ENCODE measurements around the gene MAML3.

Gene MAML3

DNA sequence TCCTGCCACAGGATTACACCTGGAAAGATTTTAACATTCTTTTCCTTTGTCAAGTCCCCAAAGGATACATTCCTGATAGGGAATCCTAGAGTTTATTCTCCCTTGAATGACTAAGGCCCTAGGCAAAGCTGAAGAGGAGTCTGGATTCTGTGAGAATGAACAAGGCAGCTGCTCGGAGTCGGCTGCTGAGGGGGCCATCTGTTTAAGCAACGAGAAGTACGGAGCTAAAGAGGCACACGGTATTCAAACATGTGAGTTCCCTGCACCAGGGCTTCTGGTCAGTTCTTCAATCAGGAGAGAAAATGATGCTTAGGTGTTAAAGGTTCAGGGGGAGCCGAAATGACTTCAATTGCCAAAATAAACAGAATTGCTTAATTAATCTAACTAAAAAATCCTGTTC is 390.8 kb downstream of the MAML3 start:
- DNase-seq (ENCODE audit: low read depth): no peak
- H3K4me3 ChIP-seq (ENCODE audit: control insufficient read depth, low read depth, low read length): no peak overlapping the region
- TF ChIP-seq, protein P1, sequence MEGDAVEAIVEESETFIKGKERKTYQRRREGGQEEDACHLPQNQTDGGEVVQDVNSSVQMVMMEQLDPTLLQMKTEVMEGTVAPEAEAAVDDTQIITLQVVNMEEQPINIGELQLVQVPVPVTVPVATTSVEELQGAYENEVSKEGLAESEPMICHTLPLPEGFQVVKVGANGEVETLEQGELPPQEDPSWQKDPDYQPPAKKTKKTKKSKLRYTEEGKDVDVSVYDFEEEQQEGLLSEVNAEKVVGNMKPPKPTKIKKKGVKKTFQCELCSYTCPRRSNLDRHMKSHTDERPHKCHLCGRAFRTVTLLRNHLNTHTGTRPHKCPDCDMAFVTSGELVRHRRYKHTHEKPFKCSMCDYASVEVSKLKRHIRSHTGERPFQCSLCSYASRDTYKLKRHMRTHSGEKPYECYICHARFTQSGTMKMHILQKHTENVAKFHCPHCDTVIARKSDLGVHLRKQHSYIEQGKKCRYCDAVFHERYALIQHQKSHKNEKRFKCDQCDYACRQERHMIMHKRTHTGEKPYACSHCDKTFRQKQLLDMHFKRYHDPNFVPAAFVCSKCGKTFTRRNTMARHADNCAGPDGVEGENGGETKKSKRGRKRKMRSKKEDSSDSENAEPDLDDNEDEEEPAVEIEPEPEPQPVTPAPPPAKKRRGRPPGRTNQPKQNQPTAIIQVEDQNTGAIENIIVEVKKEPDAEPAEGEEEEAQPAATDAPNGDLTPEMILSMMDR (IDR thresholded peaks at IDR 0.05; ENCODE audit: control insufficient read depth, insufficient read depth, low read depth, low read length, missing control alignments): no peak

DNA sequence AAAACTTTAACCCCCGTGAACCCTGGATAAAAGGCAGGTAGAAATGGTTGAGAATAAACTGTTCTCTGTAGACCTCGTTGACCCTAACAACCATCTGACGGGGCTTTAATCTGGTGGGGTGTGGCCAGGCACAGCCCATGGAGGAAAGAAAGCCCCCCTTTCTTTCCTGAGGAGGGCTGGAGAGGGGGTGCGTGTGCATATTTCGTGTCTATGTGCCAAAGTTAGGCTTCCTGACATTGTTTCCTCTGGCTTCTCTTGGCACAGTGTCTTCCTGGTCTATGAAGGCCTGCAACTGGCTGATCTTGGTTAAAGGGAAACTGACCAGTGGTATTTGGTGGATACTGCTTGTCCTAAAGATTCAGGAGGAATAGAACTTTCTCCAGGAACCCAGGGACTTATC is 391.3 kb downstream of the MAML3 start:
- no peak overlapping the region for H3K4me3 ChIP-seq (ENCODE audit: control insufficient read depth, low read depth, low read length)
- DNase-seq (ENCODE audit: low read depth): no peak
- TF ChIP-seq, protein P1 (IDR thresholded peaks at IDR 0.05; ENCODE audit: control insufficient read depth, insufficient read depth, low read depth, low read length, missing control alignments): no peak

DNA sequence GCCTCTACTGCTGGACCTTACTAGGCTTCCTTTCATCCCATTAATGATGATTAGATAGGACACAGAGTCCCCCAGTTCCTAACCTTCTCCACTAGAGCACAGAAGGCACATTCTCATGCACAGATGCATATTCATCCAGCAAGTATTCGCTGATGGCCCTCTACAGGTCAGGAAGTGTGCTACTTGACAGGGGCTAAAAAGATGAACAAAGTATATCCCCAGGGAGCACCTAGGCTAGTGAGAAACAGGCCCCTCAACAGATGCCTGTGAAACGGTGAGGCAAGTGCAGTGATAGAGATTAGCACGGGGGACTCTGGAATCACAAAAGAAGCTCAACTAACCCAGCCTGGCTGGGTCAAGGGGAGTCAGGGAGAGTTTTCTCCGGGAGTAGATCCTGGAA is 392.5 kb downstream of the MAML3 start:
- TF ChIP-seq, protein P1 (IDR thresholded peaks at IDR 0.05; ENCODE audit: control insufficient read depth, insufficient read depth, low read depth, low read length, missing control alignments): peak; percentile 26
- H3K4me3 ChIP-seq (ENCODE audit: control insufficient read depth, low read depth, low read length): no peak overlapping the region
- DNase-seq (ENCODE audit: low read depth): no peak

DNA sequence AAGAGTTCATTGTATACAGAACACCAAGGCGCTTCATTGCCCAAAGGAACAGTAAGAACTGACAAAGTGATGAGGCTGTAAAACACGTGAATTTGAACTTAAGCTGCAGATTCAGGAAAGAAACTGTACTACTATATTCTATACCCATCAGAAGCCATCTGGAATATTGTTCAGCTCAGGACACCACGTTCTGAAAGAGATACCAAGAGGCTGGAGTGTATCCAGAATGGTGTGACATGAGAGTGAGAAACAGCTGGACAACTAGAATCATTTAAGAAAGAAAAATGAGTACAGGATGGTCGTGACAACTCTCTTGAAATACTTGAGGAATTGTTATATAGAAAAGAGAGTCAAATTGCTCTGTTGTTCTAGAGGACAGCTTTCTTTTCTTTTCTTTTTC is 393.4 kb downstream of the MAML3 start:
- TF ChIP-seq, protein P1 (IDR thresholded peaks at IDR 0.05; ENCODE audit: control insufficient read depth, insufficient read depth, low read depth, low read length, missing control alignments): no peak
- no peak for DNase-seq (ENCODE audit: low read depth)
- H3K4me3 ChIP-seq (ENCODE audit: control insufficient read depth, low read depth, low read length): no peak overlapping the region

DNA sequence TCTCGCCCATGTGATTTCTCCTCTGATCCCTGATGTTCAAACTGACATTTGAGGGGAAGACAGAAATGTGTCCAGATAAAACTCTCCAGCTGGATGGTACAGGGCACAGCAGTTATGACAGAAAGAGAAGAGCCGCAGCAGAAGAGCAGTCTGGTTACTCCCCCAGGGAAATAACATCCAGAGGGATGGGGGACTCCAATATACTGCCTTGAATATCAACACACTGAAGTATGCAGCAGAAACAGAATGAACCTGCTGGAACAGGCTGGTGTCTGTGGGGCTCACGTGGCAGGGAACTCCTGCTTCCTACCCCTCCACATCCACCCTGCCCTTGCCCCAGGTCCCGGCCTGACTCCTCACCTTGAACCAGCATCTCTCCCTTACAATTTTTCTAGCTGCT is 394.9 kb downstream of the MAML3 start:
- TF ChIP-seq, protein P1 (IDR thresholded peaks at IDR 0.05; ENCODE audit: control insufficient read depth, insufficient read depth, low read depth, low read length, missing control alignments): no peak
- no peak overlapping the region for H3K4me3 ChIP-seq (ENCODE audit: control insufficient read depth, low read depth, low read length)
- no peak for DNase-seq (ENCODE audit: low read depth)

DNA sequence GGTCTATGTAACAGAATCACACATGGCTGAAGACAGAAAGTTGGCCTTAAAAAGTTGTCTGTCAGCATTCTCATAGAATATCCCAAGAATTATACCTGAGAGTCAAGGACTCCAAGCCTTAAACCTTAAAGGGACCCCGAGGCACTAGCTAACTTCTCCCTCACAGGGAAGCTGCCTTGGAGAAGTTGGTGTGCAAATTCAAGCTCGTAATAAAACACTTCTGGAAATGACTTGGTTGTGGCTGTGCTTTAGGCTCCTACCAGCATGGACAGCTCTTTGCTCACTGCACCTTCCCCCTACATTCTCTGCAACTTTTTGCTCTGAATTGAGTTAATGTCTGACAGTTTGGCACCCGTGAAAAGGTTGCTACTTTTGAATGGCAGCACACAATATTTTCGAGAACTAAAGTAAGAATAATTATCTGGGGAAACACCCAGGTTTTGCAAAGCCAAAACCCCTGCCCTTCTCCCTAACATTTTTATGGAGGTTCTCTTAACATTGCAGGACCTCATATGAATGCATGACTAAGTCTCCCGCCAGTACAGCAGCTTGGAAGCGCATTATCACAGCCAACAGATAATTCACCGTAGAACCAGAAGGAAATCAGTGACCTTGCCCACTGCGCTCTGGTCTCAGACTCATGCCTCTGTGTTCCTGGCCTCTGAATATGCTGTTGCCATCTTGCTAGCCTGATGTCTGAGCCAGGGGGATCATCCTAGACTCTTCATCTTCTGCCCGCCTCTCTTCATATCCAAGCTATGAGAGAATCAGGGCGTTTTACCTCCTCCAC is 397.4 kb downstream of the MAML3 start:
- no peak for DNase-seq (ENCODE audit: low read depth)
- no peak overlapping the region for H3K4me3 ChIP-seq (ENCODE audit: control insufficient read depth, low read depth, low read length)
- TF ChIP-seq, protein P1 (IDR thresholded peaks at IDR 0.05; ENCODE audit: control insufficient read depth, insufficient read depth, low read depth, low read length, missing control alignments): no peak

All from AG09309 (cell line).